HG02623 (cell line): ENCODE measurements around the gene ARAF.

Experiments used
- ATAC-seq: cut with Tn5 transposase; IDR thresholded peaks from one replicate; pipeline ENCODE4 v1.9.1; 2021; ENCODE audit warnings: moderate library complexity; ENCODE audit not compliant: unreplicated experiment

Gene ARAF

DNA sequence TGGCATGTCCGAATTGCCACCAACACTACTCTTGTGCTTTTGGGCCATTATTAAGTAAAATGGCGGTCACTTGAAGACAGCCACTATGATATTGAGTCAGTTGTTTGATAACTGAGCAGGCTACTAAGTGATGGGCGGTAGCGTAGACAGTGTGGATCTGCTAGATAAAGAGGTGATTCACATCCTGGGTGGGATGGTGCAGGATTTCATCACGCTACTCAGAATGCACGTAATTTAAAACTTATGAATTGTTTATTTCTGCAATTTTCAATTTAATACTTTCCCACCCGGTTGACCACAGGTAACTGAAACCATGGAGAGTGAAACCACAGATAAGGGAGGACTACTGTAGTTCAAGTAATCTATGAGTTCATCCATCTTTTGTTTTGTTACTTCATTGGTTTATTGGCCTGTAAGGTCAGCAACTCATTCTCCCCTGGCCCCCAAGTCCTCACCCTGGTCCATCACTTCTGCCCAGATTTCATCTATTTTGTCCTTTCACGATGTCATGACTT is 2.9 kb downstream of the ARAF start:
- ATAC-seq = no peak

DNA sequence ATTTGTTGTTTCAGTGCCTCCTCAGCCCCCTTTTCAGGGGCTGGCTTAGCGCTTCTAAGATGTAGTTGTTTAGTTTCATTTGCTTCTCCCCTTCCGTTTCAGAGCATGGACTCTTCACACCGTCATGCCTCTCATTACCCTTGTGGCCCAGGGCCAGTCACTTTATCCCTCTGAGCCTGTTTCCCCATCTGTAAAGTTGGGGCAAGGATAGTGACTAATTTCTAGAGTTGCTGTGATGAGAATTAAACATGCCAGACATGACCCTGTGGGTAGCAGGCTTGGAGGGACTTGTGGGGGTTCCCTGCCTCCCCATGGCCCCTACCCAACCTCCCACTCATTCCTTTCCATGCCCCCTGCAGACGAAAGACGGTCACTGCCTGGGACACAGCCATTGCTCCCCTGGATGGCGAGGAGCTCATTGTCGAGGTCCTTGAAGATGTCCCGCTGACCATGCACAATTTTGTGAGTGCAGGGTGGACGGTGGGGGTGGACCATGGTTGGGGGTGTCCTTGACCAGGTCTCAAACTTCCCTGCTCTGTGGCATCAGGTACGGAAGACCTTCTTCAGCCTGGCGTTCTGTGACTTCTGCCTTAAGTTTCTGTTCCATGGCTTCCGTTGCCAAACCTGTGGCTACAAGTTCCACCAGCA is 3.6 kb downstream of the ARAF start:
- no peak for ATAC-seq

DNA sequence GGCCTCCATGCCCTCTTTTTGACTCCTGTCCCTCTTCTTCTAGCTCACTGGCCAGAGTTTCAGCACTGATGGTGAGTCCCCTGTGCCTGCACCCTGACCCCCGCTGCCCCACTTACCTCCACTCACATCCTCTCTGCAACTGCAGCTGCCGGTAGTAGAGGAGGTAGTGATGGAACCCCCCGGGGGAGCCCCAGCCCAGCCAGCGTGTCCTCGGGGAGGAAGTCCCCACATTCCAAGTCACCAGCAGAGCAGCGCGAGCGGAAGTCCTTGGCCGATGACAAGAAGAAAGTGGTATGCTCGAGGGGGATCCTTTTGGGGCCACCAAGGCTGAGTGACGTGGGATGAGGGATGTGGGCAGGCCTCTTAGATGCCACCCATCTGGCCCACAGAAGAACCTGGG is 5.8 kb downstream of the ARAF start:
- ATAC-seq = no peak

DNA sequence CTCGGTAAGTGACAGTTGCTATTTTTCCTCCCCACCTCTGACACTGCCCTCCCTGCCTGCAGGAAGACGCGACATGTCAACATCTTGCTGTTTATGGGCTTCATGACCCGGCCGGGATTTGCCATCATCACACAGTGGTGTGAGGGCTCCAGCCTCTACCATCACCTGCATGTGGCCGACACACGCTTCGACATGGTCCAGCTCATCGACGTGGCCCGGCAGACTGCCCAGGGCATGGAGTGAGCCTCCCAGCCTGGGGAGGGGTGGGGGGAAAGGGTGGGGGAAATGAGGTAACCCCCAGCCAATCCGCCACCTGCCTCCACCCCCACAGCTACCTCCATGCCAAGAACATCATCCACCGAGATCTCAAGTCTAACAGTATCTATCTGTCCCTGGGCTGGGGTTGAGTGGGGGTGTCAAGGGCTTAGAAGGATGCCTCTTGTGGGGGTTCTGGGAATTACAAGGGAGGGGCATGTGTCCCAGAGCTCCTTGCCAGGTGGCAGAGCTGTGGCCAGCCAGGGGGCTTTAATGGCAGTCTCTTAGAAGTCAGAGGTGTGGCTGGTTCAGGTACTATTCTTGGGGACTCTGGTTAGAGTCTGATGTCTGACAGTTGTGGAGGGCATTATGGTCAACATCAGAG is 7.8 kb downstream of the ARAF start:
- ATAC-seq = no peak

DNA sequence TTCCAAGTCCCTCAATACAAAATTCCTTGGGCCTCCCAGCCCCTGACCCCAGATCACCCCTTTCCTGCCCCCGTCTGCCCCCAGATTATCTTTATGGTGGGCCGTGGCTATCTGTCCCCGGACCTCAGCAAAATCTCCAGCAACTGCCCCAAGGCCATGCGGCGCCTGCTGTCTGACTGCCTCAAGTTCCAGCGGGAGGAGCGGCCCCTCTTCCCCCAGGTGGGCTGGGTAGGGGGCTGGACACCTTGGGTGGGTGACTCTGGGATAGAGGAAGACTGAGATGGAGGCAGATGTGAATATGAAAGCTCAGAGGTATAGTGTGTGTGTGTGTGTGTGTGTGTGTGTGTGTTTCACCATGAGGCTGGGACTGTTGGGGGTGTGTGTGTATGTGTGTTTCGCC is 9.8 kb downstream of the ARAF start:
- ATAC-seq = no peak

DNA sequence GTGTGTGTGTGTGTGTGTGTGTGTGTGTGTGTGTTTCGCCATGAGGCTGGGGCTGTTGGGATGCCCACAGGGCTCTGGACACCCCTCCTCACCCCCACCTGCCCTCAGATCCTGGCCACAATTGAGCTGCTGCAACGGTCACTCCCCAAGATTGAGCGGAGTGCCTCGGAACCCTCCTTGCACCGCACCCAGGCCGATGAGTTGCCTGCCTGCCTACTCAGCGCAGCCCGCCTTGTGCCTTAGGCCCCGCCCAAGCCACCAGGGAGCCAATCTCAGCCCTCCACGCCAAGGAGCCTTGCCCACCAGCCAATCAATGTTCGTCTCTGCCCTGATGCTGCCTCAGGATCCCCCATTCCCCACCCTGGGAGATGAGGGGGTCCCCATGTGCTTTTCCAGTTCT is 10.2 kb downstream of the ARAF start:
- ATAC-seq = no peak

DNA sequence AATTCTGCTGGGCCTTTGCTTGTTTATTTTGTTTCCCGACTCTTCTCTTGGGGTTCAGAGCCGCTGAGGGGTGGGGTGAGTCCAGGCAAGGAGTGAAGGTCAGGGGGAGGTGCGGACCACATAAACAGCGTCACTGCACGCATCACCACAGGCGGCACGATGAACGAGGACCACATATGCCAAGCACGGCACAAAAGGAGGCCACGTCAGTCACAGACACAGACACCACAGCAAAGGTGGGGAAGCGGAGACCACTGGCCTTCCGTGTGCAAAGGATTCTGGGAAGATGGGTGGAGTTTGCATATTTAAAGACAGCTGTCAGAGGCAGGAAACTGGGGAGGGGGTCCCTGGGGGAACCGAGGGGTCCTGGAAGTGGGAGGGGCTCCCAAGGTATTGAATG is 10.9 kb downstream of the ARAF start:
- ATAC-seq = no peak

DNA sequence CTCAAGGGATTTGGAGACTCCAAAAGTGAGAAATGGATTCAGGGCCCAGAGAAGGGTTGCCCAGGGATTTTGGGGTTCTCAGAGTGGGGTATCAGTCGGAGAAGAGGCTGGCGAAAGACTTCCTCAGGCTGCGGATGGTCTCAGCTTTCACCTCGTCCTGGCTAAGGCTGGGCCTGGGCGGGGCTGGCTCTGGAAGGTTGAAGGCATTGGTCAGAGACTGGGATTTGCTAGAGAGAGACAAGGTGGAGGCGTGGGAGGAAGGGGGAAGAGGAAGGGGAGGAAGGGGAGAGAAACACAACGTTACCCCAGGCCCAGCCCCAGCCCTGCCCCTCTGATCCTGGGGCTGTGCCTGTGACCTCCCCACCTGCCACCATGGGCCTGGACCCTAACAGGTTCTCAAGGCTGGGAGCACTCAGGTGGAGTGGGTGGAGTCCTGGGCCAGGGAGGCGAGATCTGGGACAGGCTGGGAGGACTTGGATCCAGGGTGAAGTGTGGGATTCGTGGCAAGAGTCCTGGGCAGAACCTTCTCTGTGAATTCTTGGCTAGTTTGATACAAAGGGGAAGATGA is 11.9 kb downstream of the ARAF start:
- ATAC-seq = no peak

DNA sequence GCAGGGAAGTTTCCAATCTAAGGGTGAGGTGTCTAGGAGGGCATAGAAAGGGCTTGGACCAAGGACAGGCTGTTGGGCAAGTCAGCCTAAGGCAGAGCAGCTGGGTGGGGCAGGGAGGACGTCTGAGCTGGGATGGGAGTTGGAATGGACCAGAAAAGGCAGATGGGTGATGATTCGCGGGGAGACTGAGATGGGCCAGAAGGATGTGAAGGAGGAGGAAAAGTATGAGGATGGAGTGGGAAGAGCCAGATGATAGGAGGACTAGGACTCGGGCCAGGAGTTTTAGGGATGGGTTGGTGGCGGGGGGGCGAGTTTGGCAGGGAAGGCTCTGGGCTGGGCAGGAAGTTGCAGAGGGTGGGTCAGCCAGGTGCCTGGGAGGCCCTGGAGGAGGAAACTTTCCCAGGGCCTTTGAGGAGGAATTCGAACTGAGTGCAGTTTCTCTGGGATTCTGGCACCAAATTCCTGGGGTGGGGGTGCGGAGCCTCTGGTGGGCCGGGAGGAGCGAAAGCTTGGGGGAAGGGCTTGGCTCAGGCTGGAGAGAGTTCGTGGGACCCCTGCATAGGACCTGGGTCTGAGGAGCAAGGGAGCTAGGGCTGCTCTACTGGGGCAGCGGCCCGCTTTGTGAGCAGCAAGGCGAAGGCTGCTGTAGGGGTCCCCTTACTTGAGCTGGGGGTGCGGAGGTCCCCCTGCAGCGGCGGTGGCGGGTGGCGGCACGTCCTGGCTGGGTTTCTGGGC is 12.5 kb downstream of the ARAF start:
- ATAC-seq = no peak

DNA sequence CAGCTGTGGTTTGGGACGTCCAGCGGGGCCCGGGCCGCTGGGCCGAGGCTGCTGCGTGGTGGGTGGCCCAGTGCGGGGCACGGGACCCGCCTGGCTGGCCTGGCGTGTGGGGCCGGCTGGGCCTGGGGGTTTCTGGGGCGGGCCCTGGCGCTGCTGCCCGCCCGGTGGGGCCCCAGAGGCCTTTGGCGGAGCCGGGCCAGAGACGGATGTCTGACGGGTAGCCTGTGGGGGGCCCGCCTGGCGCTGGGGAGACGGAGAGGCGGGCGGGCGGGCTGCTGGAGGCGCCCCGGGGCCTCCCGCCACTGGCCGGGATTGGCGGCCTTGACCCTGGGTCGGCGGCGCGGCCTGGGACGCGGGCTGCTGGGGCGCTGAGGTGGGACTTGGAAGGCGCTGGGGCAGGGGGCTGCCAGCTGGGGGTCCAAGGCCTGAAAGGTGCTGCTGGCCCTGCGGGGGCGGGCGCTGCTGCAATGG is 13.1 kb downstream of the ARAF start:
- no peak for ATAC-seq

DNA sequence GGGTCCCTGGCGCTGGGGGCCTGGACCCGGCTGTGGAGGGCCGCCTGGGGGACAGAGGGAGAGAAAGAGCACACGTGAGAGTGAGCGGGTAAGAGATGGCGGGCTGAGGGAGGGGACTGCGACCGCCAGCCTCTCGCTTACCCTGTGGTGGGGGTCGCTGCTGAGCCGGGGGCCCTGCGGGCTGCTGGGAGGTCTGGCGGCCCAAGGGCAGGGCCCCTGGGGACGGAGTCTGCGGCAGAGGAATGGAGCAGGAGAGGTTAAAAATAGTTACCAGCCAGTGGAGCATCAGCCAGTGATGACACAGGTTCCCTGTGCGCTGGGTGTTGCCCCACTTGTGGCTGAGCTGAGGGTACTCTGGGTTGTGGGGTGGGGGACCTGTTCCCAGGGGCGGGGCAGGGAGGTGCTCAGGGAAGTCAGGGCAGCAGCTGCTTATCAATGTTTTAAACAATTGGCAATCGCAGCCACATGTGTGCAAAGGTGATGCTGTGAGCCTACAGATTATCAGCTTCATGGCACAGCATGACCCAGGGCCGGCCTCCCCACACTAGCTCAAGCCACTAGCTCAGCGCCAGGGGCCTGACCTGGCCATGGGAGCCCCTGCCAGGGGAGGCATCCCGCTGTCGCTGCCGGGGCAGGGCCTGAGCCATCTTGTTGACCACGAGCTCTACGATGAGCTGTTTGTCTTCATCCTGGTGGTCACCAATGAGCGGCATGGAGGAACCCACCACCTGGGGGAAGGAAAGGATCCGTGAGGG is 13.7 kb downstream of the ARAF start:
- no peak for ATAC-seq

DNA sequence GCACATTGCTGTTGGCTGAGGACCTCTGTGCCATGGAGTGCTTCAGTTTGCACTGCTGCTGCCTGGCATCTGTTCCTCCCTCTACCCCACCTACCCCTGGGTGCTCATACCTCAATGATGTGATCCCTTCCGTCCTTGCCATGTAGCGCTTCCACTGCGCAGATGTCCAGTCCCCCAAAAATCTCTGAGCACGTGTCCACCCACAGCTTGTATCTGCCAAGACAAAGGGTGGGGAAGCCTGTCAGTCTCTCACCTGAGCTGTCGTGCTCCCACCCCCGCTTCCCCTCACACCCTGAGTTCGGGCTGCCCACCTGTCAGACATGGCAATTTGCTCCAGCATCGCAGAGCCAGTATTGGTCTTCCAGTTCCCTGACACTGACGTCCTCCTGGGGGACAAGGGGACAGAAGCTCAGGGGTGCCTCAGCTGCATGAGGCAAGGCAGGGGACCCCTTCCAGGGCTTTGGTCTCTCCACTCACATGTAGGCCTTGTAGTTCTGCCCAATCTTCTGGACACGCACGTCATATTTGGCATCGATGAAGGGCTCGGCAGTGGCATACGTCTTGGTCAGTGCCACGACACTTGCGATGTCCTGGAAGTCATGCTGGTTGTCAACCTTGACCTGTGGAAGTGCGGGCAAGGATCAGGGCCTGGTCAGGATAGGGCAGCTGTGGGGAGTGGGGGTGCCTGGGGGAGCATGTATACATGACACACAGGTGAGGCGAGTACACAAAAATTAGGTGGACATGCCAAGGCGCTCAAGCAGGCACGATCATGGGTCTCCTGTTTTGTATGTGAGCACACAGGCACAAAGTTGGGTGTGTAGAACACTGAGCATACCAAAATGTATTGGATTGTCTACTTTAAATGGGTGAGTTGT is 15.3 kb downstream of the ARAF start:
- no peak for ATAC-seq

DNA sequence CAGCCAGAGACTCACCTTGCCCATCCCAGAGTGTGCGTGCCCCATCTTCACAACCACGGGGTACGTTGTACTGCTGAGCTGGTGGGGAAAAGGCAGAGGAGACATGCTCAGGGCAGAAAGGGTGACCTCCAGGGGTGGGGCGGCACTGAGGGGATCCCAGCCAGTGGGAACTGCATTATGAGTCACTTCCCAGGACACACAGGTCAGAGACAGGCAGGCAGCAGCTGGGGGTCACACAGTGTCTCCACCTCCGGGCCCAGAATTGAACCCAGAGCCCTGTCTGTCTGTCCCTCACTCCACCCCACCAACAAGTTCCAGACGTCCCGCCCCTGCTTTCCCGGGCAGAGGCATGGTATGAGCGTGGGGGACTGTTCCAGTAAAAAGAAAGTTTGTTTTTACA is 16.4 kb downstream of the ARAF start:
- ATAC-seq = no peak

DNA sequence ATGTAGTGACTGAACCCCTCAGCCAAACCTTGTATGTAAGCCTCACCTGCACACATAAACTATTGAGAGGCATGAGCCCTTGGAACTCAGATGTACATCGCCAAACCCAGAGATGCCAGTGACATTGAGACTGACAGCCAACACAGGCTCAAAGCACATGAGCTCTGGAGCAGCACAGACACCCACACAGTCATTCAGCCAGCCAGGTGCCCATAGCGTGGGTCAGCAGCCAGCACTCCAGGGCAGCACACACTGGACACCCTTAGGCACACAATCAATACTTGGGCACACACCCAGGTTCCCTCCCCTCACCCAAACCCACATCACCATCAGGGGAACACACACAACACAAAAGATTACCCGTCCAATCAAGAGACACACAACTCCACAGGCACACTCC is 16.9 kb downstream of the ARAF start:
- no peak for ATAC-seq

DNA sequence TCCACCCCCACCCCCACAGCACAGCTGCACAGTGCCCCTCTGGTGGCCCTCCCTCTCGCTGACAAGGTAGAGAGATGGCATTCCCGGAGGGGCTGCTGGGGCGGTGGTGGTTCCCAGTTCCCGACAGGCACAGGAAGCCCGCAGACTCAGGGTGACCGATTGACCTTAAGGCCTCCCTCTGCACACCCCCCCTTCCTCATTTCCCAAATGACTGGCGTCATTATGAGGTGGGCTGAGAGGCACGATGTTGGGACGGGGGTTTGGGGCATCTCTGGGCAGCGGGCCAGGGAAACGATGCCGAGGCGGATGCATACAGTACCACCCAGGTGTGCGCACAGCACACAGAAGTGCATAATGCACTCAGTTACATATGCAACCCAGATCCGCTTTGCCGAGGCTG is 17.7 kb downstream of the ARAF start:
- no peak for ATAC-seq

DNA sequence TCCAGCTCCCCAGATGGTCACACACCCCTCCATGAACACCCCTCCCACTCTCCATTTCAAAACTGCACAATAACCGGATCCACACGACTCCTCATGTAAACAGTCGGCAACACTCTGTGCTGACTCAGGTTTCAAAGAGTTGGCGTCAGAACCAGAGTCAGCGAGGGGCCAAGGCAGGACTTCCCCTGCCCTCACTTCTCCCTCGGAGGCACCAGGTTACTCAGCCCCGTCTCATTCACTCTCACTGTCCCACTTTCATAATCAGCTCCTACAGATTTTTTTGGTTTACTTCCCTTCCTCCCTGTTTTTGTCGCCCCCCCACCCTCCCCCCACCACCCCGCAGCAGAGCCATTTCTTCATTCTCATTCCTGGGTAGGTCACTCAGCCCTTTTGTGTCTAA is 18.5 kb downstream of the ARAF start:
- ATAC-seq = no peak

DNA sequence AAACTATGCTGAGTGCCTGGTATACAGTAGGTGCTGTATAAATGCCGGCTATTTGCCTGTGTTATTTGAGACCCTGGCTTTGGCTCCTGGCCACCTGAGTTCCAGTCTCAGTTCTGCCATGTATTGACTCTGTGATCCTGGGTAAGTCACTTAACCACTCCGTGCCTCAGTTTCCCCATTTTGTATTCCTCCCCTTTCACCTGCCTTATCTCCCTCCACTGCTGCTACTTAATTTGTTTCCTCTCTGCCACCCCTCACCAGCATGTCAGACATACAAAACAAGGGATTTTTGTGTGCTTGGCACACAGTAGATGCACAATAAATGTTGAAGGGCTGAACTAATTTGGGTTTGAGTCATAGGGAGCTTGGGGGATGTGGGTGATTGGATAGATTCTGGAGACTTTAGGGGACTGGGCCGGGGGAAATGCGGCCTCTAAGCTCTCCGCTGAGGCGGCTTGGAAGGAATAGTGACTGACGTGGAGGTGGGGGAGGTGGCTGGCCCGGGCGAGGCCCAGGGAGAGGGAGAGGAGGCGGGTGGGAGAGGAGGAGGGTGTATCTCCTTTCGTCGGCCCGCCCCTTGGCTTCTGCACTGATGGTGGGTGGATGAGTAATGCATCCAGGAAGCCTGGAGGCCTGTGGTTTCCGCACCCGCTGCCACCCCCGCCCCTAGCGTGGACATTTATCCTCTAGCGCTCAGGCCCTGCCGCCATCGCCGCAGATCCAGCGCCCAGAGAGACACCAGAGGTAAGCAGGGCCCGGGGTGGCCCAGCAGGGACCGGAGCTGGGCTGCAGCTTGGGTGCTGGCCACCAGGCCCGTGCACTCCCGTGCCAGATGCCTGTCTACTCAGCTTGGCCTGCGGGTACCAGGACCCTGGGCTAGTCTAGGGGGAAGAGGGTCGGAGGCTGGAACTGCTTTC is 21.0 kb downstream of the ARAF start, which contains the start of gene TIMP1:
Gene TIMP1 (plus strand): TSS at position 706 of the 917 bp plus-strand sequence. CDS start 980 bp downstream, outside the sequence.
- ATAC-seq = peak; percentile 78

DNA sequence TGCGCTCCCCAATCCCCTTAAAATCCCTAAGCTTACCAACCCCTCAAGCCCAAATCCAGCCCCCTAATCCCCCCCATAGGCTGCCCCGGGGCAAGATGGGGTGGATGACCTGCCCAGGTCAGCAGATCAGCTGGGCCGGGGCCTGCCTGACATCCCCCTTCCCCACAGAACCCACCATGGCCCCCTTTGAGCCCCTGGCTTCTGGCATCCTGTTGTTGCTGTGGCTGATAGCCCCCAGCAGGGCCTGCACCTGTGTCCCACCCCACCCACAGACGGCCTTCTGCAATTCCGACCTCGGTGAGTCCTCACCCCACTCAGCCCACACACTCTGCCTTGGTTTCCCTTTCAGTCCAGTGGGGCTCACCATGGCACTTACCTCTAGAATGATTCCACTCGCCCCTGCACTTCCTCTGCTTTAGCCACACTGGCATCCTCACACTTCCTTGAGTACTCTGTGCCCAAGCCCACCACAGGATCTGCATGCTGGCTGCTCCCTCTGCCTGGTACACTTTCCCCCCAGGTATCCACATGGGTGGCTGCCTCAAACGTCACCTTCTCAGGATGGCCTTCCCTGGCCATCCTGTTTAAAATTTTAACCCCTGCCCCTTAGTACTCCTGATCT is 22.3 kb downstream of the ARAF start:
- ATAC-seq = no peak
